BLaER1 treated with 17β-estradiol and CSF1 and Interleukin-3, amounts not matched to agents 10 nM and 100 nM (cell line): ENCODE data around the gene MAGOH.

ENCODE experiments used
- H3K27ac ChIP-seq, 11 experiments: shearing (Covaris generic); formaldehyde crosslinking; 2 replicates each; pipeline ENCODE4 v1.8.1; 2022
- H3K27me3 ChIP-seq, 11 experiments: shearing (Covaris generic); formaldehyde crosslinking; 2 replicates each; pipeline ENCODE4 v1.8.1; 2022
- H3K36me3 ChIP-seq, 11 experiments: shearing (Covaris generic); formaldehyde crosslinking; 2 replicates each; pipeline ENCODE4 v1.8.1; 2022
- H3K4me1 ChIP-seq, 10 experiments: shearing (Covaris generic); formaldehyde crosslinking; 2 replicates each; pipeline ENCODE4 v1.8.1; 2022
- H3K4me2 ChIP-seq, 11 experiments: shearing (Covaris generic); formaldehyde crosslinking; 2 replicates each; pipeline ENCODE4 v1.8.1; 2022
- H3K4me3 ChIP-seq, 10 experiments: shearing (Covaris generic); formaldehyde crosslinking; 2 replicates each; pipeline ENCODE4 v1.8.1; 2022
- H3K9ac ChIP-seq, 11 experiments: shearing (Covaris generic); formaldehyde crosslinking; 2 replicates each; pipeline ENCODE4 v1.8.1; 2022
- H3K9me3 ChIP-seq, 11 experiments: shearing (Covaris generic); formaldehyde crosslinking; replicated peaks in 1 of 11; 2 replicates each; pipeline ENCODE4 v1.8.1; 2022
- H4K20me1 ChIP-seq, 11 experiments: shearing (Covaris generic); formaldehyde crosslinking; 2 replicates each; pipeline ENCODE4 v1.8.1; 2022
- Cebpa-rat ChIP-seq, 11 experiments: shearing (Covaris generic); IDR thresholded peaks; 2 replicates each; pipeline ENCODE4 v1.8.1; 2022

The MAGOH gene

DNA sequence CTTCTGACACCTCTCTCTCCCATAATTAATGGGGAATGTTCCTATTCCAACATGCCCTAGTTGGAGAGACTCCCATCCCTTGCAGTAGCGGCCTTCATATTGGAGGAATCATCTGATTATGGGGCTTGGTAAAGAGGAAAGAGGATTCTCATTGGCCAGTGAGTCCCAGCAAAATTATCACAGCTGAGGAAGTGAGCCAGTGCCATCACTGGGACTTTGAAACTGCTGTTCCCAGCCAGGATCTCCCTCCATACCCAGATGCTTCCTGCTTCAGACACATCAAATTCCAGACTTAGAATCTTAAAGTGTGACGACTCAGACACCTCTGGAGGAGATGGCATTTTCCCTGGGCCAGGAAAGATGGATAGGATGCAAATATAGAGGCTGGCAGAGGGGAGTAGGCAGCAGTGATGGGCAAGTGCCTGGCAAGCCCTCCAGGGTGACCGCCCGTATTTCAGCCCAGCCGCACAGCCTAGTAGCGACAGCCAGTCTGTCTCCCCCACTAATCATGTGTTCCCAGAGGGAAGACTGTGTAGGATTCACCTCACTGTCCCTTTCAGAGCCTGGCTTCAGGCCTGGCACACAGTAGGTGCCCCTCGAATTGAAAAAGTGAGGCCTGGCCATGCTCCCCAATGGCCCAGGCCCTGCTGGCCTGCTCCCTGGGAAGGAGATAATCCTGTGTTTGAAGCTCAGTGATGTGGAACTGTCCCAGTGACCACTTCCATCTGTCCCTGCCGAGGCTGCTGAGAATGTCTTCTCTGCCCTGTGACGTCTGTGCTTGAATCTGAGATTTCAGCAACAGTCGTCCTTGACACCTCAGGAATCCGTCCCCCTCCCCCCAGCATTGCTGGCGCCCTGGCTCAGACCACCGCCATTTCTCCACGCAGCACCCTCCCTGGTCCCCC, 41.2 kb upstream of the MAGOH start:
- no peaks in the 10 kb centered on the region for H3K4me1 ChIP-seq
- H3K9ac ChIP-seq, result 0 out of 22 replicates have a peak overlapping the region, but pooled peaks of 1 of the 11 experiments have one; percentile 7
- TF ChIP-seq Cebpa-rat (IDR thresholded peaks at IDR 0.05), result no peak
- H3K4me3 ChIP-seq, result no peak overlapping the region
- peaks cover 58 to 94% (median 80%) of the 10 kb centered on the region in 11 experiments for H3K36me3 ChIP-seq
- H3K4me2 ChIP-seq, result no peak overlapping the region
- H3K27me3 ChIP-seq, result no peaks in the 10 kb centered on the region
- no peaks in the 10 kb centered on the region; a peak in 2 of 22 replicates for H3K9me3 ChIP-seq
- H4K20me1 ChIP-seq, result peaks cover 0 to 76% (median 35%) of the 10 kb centered on the region in 11 experiments; a peak in 14 of 22 replicates
- H3K27ac ChIP-seq, result no peak overlapping the region

DNA sequence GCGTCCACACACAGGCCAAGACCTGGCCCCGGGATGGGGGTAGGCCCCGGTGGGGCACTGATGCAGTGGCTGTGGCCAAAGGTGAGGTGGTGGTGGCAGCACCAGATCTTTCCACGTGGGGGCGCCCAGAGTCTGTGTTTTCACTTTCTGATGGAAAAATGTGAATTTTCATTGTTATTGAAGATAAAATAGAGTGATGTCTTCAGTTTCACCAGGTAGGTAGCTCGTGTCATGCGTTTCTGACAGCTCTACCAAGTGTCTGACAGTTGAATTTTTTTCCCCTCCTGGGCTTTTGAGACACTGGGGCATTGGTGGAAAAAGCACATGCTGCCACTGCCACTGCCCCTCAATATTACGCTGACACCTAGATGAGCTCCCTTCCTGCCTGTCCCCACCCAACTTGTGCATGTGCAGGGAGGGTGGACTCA, 40.0 kb upstream of the MAGOH start:
- no peak overlapping the region for H3K27ac ChIP-seq
- no peak overlapping the region for H3K4me3 ChIP-seq
- no peak overlapping the region for H3K9ac ChIP-seq
- no peaks in the 10 kb centered on the region for H3K9me3 ChIP-seq
- peaks cover 0 to 12% (median 4%) of the 10 kb centered on the region in 10 experiments; a peak in 7 of 20 replicates for H3K4me1 ChIP-seq
- H3K27me3 ChIP-seq, result no peaks in the 10 kb centered on the region
- TF ChIP-seq Cebpa-rat (IDR thresholded peaks at IDR 0.05), result no peak
- H4K20me1 ChIP-seq, result peaks cover 0 to 88% (median 44%) of the 10 kb centered on the region in 11 experiments; a peak in 15 of 22 replicates
- H3K36me3 ChIP-seq, result peaks cover 54 to 100% (median 86%) of the 10 kb centered on the region in 11 experiments
- H3K4me2 ChIP-seq, result no peak overlapping the region

DNA sequence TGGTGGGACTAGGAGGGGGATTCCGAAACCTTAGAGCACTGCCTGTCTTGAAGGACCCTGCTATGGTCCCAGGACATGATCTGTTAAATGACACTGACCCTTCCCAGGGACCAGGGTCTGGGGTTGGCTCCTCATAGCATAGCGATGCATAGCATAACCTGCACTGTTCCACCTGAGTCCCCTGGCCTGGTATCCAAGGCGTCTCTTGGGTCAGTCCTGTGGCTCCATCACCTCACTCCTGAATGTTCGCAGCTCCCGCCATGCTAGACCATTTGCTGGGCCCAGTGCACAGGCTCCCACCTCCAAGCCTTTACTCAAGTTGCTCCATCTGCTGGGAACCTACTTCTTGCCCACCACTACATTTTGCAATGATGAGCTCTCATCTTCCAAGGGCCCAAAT, 39.0 kb upstream of the MAGOH start:
- peaks cover 0 to 92% (median 47%) of the 10 kb centered on the region in 11 experiments; a peak in 15 of 22 replicates for H4K20me1 ChIP-seq

DNA sequence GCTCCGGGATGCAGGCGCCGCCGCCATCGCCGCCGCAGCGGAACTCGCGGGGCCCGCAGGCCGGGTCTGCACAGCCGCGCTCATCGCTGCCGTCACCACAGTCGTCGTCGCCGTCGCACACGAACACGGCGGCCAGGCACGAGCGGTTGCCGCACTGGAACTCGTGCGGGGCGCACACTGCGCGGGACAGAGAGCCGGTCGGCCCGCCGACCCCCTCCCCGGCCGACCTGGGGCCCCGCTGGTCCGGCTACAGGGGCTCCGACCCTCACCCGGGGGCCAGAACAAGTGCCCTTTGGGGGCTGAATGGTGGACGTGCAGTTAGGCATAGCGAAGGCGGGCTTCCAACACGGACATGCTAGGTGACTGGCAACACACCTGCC, 38.6 kb upstream of the MAGOH start:
- peaks cover 59 to 100% (median 87%) of the 10 kb centered on the region in 11 experiments for H3K36me3 ChIP-seq

More for the DNA sequence above, 39.0 kb upstream of the MAGOH start:
- TF ChIP-seq Cebpa-rat (IDR thresholded peaks at IDR 0.05), result no peak
- H3K4me2 ChIP-seq, result no peak overlapping the region
- no peaks in the 10 kb centered on the region for H3K27me3 ChIP-seq
- H3K4me3 ChIP-seq, result no peak overlapping the region
- H3K9me3 ChIP-seq, result no peaks in the 10 kb centered on the region
- H3K9ac ChIP-seq, result no peak overlapping the region
- peaks cover 0 to 13% (median 4%) of the 10 kb centered on the region in 10 experiments; a peak in 7 of 20 replicates for H3K4me1 ChIP-seq
- H3K36me3 ChIP-seq, result peaks cover 63 to 100% (median 87%) of the 10 kb centered on the region in 11 experiments
- H3K27ac ChIP-seq, result no peak overlapping the region

DNA sequence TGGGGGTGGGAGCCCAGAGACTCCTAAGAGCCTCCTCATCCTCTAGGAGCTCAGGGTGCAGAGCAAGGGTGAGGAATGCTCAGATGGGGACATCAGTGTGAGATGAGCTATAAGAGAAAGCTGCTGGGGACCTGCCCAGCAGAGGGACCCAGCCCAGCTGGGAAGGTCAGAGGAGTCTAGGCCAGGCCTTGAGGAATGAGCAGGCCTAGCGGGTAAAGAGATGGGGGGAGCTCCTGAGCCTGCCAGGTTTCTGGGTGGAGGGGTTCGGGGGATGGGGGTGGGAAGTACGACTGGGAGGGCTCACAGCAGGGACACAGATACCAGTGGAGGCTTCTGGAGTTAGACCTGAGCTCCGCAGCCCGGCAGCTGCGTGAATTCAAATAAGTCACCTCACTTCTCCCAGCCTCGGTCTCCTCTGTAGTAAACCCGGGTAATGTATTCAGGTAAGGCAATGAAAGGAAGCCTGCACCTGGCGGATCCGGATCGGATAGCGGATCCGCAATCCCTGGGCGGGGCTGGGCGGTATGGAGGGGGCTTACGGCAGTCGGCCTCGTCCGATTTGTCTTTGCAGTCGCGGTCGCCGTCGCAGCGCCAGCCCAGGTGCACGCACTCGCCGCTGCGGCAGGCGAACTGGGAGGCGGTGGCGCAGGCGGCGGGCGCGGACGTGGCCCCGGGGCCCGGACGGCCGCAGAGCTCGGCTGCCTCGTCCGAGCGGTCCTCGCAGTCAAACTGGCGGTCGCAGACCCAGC, 38.0 kb upstream of the MAGOH start:
- TF ChIP-seq Cebpa-rat (IDR thresholded peaks at IDR 0.05), result no peak

More for the DNA sequence above, 38.6 kb upstream of the MAGOH start:
- H3K4me3 ChIP-seq, result no peak overlapping the region
- H4K20me1 ChIP-seq, result peaks cover 0 to 92% (median 47%) of the 10 kb centered on the region in 11 experiments; a peak in 15 of 22 replicates
- TF ChIP-seq Cebpa-rat (IDR thresholded peaks at IDR 0.05), result no peak
- H3K27me3 ChIP-seq, result no peaks in the 10 kb centered on the region
- H3K9me3 ChIP-seq, result no peaks in the 10 kb centered on the region
- H3K4me2 ChIP-seq, result no peak overlapping the region
- no peak overlapping the region for H3K9ac ChIP-seq
- no peak overlapping the region for H3K27ac ChIP-seq
- H3K4me1 ChIP-seq, result peaks cover 0 to 13% (median 4%) of the 10 kb centered on the region in 10 experiments; a peak in 7 of 20 replicates

DNA sequence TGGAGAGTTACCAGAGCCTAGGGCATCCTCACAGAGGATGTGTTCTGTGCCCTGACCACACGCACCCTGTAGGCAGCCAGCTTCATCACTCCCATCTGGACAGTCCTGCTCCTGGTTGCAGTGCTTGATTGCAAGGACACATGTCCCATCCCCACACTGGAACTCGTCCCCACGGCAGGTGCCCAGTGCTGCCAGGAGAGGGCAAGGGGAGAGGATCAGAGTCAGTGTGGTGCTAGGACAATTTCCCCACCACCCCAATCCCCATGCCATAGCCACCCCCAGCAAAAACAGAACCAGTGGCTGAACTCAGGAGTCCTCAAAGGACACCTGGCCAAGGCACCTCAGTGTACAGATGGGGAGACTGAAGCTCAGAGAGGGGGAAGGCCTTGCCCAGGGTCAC, 37.2 kb upstream of the MAGOH start:
- H3K36me3 ChIP-seq, result peaks cover 57 to 100% (median 87%) of the 10 kb centered on the region in 11 experiments
- TF ChIP-seq Cebpa-rat (IDR thresholded peaks at IDR 0.05), result no peak
- H3K9me3 ChIP-seq, result no peaks in the 10 kb centered on the region
- no peak overlapping the region for H3K4me2 ChIP-seq
- no peak overlapping the region for H3K27ac ChIP-seq
- H4K20me1 ChIP-seq, result peaks cover 0 to 95% (median 45%) of the 10 kb centered on the region in 11 experiments; a peak in 14 of 22 replicates
- no peak overlapping the region; a peak in 1 of 22 replicates for H3K9ac ChIP-seq
- H3K4me1 ChIP-seq, result peaks cover 0 to 13% (median 4%) of the 10 kb centered on the region in 10 experiments; a peak in 8 of 20 replicates
- H3K27me3 ChIP-seq, result no peaks in the 10 kb centered on the region
- no peak overlapping the region for H3K4me3 ChIP-seq

More for the DNA sequence above, 38.0 kb upstream of the MAGOH start:
- no peak overlapping the region for H3K9ac ChIP-seq
- peaks cover 0 to 13% (median 4%) of the 10 kb centered on the region in 10 experiments; a peak in 7 of 20 replicates for H3K4me1 ChIP-seq
- peaks cover 0 to 95% (median 45%) of the 10 kb centered on the region in 11 experiments; a peak in 15 of 22 replicates for H4K20me1 ChIP-seq
- no peak overlapping the region for H3K4me3 ChIP-seq
- H3K36me3 ChIP-seq, result peaks cover 61 to 100% (median 87%) of the 10 kb centered on the region in 11 experiments
- no peaks in the 10 kb centered on the region for H3K27me3 ChIP-seq
- no peak overlapping the region for H3K4me2 ChIP-seq
- no peaks in the 10 kb centered on the region for H3K9me3 ChIP-seq
- H3K27ac ChIP-seq, result no peak overlapping the region

DNA sequence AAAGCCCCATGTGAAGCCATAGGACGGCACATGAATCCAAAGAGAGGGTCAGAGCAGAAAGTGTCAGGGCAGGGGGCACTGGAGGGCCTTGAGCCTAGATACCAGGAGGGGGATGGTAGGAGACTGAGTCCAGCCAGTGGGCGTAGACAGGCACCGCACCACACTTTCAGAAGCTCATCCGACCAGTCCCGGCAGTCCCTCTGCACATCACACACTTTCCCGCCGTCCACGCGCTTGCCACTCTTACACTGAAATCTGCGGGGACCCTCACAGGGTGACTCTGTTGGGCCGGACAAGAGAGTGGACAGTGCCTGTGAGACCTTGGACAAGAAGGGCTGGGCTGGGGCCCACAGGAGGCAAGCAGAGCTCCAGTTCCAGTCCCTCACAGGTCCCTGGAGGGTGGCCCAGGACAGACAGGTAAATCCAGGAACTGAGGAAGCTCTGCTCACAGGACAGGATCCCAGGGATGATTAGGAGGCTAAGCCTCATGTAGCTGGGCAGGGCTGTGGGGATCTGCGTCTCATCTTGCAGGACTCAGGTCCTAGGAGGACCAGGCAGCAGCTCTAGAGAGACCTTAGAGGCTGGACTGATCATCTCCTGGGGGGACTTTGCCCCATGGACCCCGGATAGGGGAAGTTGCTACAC, 36.3 kb upstream of the MAGOH start:
- H3K27me3 ChIP-seq, result no peaks in the 10 kb centered on the region
- peak overlapping the region in 2 of 11 experiments; percentile 11 to 46; a peak in 2 of 22 replicates for H3K9ac ChIP-seq
- H3K4me1 ChIP-seq, result peaks cover 0 to 17% (median 4%) of the 10 kb centered on the region in 10 experiments; a peak in 9 of 20 replicates
- peaks cover 57 to 100% (median 87%) of the 10 kb centered on the region in 11 experiments for H3K36me3 ChIP-seq
- H3K4me2 ChIP-seq, result no peak overlapping the region
- no peak overlapping the region for H3K4me3 ChIP-seq
- no peak overlapping the region; a peak in 1 of 22 replicates for H3K27ac ChIP-seq
- H3K9me3 ChIP-seq, result no peaks in the 10 kb centered on the region
- H4K20me1 ChIP-seq, result peaks cover 0 to 89% (median 40%) of the 10 kb centered on the region in 11 experiments; a peak in 13 of 22 replicates
- TF ChIP-seq Cebpa-rat (IDR thresholded peaks at IDR 0.05), result no peak

DNA sequence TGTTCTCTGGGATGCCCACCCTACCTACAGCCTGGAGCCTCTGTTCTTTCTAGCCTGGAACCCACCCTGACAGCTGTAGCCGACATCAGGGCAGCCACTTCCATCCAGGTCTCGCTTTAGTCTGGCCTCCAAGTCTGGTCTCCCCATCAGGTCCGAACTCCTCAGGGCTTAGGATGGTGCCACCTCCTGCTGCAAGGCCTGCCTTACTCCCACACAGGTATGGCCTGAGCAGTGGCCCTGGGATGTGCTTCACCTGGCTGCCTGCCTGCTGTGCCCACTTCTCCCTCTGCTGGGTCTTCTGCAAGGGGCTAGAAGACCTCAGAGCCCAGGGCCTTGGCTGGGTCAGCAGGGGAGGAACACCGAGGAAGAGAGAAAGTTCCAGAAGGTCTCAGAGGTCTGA, 35.7 kb upstream of the MAGOH start:
- peaks cover 56 to 100% (median 90%) of the 10 kb centered on the region in 11 experiments for H3K36me3 ChIP-seq
- H4K20me1 ChIP-seq, result peaks cover 0 to 82% (median 34%) of the 10 kb centered on the region in 11 experiments; a peak in 13 of 22 replicates
- H3K27ac ChIP-seq, result peak overlapping the region in 4 of 11 experiments; percentile 6 to 35 (median 13); a peak in 2 of 22 replicates
- H3K9ac ChIP-seq, result peak overlapping the region in 5 of 11 experiments; percentile 11 to 46 (median 26); a peak in 7 of 22 replicates
- no peak for TF ChIP-seq Cebpa-rat (IDR thresholded peaks at IDR 0.05)
- no peak overlapping the region for H3K4me3 ChIP-seq
- H3K4me1 ChIP-seq, result peaks cover 0 to 17% (median 4%) of the 10 kb centered on the region in 10 experiments; a peak in 9 of 20 replicates
- H3K9me3 ChIP-seq, result no peaks in the 10 kb centered on the region
- peak overlapping the region in 2 of 11 experiments; percentile 5 to 20; a peak in 1 of 22 replicates for H3K4me2 ChIP-seq
- no peaks in the 10 kb centered on the region for H3K27me3 ChIP-seq
